CD4-positive, alpha-beta T cell (primary cell): Measurements from ENCODE around the gene ADAMTS12. TPM values are rescaled to one million over a fixed set of nuclear protein-coding genes. Genes with fewer than 3 reads are reported as not detected.

Experiments used
- ATAC-seq: fragments of 200-7000 bp; cut with Tn5 transposase; one replicate; pipeline ENCODE4 v1.10.0; 2022; ENCODE audit warnings: mild to moderate bottlenecking; ENCODE audit not compliant: poor library complexity
- CTCF ChIA-PET: fragments of 350-600 bp; sonication (Branson Sonifier 250); formaldehyde crosslinking; loops from one replicate; lab custom pipeline; 2021; ENCODE audit warnings: antibody characterized with exemption, inconsistent platforms; lab: Charles Lee
- POLR2A ChIA-PET: fragments of 350-600 bp; sonication (Branson Sonifier 250); formaldehyde crosslinking; loops from one replicate; lab custom pipeline; 2021; ENCODE audit warnings: antibody characterized with exemption, inconsistent platforms; lab: Charles Lee
- DNase-seq, 14 experiments: peaks; one replicate each; pipeline ENCODE4 v3.0.0-alpha.2; 2013 to 2020; ENCODE audit warnings: mixed read lengths in 2 of 14
- H3K27ac ChIP-seq, 2 donors: one replicate each; pipeline versions ENCODE4 v1.5.1 to v1.7.0; 2013; ENCODE audit warnings: low read length in 2 of 2, low read depth in 1 of 2, mild to moderate bottlenecking in 1 of 2
- H3K27me3 ChIP-seq, 2 experiments: 1 replicate in 1 of 2; 2 replicates in 1 of 2; pipeline versions ENCODE4 v1.6.1 to v1.7.0; 2013; ENCODE audit warnings: low read length in 2 of 2, control low read depth in 1 of 2, mild to moderate bottlenecking in 1 of 2, moderate library complexity in 1 of 2; ENCODE audit not compliant: insufficient read depth in 2 of 2, control insufficient read depth in 1 of 2
- H3K36me3 ChIP-seq: one replicate; pipeline ENCODE4 v1.6.1; 2013; ENCODE audit warnings: low read length, control low read depth; ENCODE audit not compliant: insufficient read depth
- H3K4me1 ChIP-seq: one replicate; pipeline ENCODE4 v1.6.1; 2013; ENCODE audit warnings: low read length, control low read depth; ENCODE audit not compliant: insufficient read depth
- H3K4me3 ChIP-seq: one replicate; pipeline ENCODE4 v1.5.1; 2013; ENCODE audit warnings: mild to moderate bottlenecking, low read length, moderate library complexity
- H3K9me3 ChIP-seq, 2 experiments: 1 replicate in 1 of 2; 2 replicates in 1 of 2; pipeline versions ENCODE4 v1.6.1 to v1.7.0; 2013; ENCODE audit warnings: low read length in 2 of 2, mild to moderate bottlenecking in 2 of 2, control low read depth in 1 of 2, moderate library complexity in 1 of 2; ENCODE audit not compliant: control insufficient read depth in 1 of 2, insufficient read depth in 1 of 2
- H3K27ac Mint-ChIP-seq: one replicate; pipeline ENCODE4 v1.8.0; 2020; ENCODE audit warnings: mixed read lengths
- H3K27me3 Mint-ChIP-seq: one replicate; pipeline ENCODE4 v1.8.0; 2021; ENCODE audit warnings: mixed read lengths
- H3K36me3 Mint-ChIP-seq: one replicate; pipeline ENCODE4 v1.8.0; 2021; ENCODE audit warnings: low read depth, mixed read lengths
- H3K4me1 Mint-ChIP-seq: one replicate; pipeline ENCODE4 v1.8.0; 2021; ENCODE audit warnings: low read depth, mixed read lengths
- H3K4me3 Mint-ChIP-seq: one replicate; pipeline ENCODE4 v1.8.0; 2020; ENCODE audit warnings: mild to moderate bottlenecking, mixed read lengths
- H3K9me3 Mint-ChIP-seq: one replicate; pipeline ENCODE4 v1.8.0; 2020; ENCODE audit warnings: mixed read lengths
- intact Hi-C, 2 experiments: fragments of 100-400 bp; cut with DNase I in 1 of 2; cut with micrococcal nuclease in 1 of 2; formaldehyde crosslinking; loops; one replicate each; pipeline versions ENCODE4 v1.15.1 to v1.9.0; 2023 to 2025; cut with DNase I, micrococcal nuclease
- total RNA-seq, 174 experiments: library from RNA in 2 of 174; stranded (reverse) in 2 of 174; gene quantifications; one replicate each; pipeline ENCODE4 v1.2.3 and lab custom pipeline; 2021 to 2026
- TF ChIP-seq, protein P1 (sequence below): fragments of 200-600 bp; IDR thresholded peaks from one replicate; pipeline ENCODE4 v1.8.0; 2022; ENCODE audit warnings: antibody characterized with exemption, mild to moderate bottlenecking

Gene ADAMTS12
- total RNA-seq, 2 experiments from 2014 or later = 0.06 TPM; not detected in 1

DNA sequence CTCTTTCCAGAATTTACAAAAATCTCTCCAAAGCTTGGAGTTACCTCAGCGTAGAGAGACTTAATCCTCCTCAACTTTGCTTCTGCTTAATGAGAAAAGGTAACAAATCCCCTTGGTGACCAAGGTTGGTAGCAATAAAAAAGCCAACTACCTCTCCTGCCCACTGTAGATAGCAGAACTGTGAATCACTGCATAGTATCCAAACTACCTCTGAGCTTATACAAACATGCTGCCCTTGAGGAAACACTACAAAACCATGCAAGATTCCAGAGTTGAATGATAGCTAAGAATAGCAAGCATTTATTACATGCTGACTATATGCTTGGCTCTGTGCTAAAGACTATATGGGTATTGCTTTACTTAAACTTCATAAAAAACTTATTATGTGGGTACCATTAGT lies 2.8 kb upstream of the ADAMTS12 start:
- ChIA-PET POLR2A (no interaction called here), CTCF (no interaction called here)
- Histone ChIP-seq H3K27me3 (peaks cover 23 to 53% of the 10 kb centered on the region in 2 experiments), H3K36me3 (no peaks in the 10 kb centered on the region), H3K4me1 (no peaks in the 10 kb centered on the region), H3K4me3 (no peak overlapping the region), H3K9me3 (peaks cover 0 to 6% of the 10 kb centered on the region in 2 experiments), H3K27ac (no peak overlapping the region)
- intact Hi-C loops = no loop called here
- no peaks in the 10 kb centered on the region for H3K36me3 Mint-ChIP-seq
- H3K27me3 Mint-ChIP-seq = peaks cover 63% of the 10 kb centered on the region
- TF ChIP-seq, protein P1, sequence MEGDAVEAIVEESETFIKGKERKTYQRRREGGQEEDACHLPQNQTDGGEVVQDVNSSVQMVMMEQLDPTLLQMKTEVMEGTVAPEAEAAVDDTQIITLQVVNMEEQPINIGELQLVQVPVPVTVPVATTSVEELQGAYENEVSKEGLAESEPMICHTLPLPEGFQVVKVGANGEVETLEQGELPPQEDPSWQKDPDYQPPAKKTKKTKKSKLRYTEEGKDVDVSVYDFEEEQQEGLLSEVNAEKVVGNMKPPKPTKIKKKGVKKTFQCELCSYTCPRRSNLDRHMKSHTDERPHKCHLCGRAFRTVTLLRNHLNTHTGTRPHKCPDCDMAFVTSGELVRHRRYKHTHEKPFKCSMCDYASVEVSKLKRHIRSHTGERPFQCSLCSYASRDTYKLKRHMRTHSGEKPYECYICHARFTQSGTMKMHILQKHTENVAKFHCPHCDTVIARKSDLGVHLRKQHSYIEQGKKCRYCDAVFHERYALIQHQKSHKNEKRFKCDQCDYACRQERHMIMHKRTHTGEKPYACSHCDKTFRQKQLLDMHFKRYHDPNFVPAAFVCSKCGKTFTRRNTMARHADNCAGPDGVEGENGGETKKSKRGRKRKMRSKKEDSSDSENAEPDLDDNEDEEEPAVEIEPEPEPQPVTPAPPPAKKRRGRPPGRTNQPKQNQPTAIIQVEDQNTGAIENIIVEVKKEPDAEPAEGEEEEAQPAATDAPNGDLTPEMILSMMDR = no peak
- ATAC-seq (no peak), DNase-seq (no peak)
- H3K27ac Mint-ChIP-seq = no peak overlapping the region
- peaks cover 8% of the 10 kb centered on the region for H3K4me1 Mint-ChIP-seq
- H3K4me3 Mint-ChIP-seq = no peak overlapping the region
- H3K9me3 Mint-ChIP-seq = peaks cover 2% of the 10 kb centered on the region

DNA sequence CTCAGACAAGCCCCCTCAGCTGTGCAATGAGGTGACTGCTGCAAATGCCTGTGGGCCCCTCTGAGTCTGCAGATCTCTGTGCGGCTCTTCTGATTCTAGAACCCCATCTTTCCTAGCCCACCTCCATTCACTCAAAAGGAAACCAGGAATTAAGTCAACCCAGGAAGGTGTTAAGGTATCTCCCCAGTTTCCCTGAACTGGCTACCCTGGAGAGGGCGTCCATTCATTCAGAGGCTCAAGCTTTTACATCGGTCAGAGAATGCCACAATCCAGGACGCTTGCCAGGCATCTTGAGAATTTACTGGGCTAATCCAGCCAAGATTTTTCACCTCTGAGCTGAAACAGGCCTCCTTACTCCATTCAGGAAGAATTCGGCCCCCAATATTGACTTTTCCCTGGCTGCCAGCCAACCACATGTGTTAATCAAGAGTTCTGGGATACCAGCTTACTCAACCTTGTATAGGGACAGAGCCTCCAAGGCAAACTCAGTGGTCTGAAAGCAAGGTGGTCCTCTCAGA lies 889 bp upstream of the ADAMTS12 start:
- peaks cover 74% of the 10 kb centered on the region for H3K27me3 Mint-ChIP-seq
- intact Hi-C loops = no loop called here
- no peaks in the 10 kb centered on the region for H3K4me1 ChIP-seq

DNA sequence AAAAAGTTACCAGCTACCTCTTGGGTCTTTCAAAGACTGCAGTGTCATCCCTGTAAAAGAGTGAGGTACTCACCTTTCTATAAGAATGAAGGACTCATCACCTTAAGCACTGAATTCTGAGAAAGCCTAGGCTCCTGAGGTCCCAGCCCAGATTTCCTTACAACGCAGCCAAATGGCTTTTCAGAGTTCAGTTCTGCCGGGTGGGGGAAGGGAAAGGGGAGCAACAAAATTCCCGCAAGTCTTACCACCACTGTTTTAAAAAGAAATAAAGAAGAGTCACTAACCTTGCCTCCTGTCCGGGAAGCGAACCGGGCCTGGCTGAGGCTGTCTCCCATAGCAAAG lies 373 bp downstream of the ADAMTS12 start:
- Histone ChIP-seq H3K27ac (no peak overlapping the region), H3K27me3 (peaks cover 23 to 48% of the 10 kb centered on the region in 2 experiments), H3K36me3 (no peaks in the 10 kb centered on the region), H3K9me3 (peaks cover 0 to 6% of the 10 kb centered on the region in 2 experiments), H3K4me3 (no peak overlapping the region), H3K4me1 (no peaks in the 10 kb centered on the region)
- peaks cover under 1% of the 10 kb centered on the region for H3K9me3 Mint-ChIP-seq
- intact Hi-C loops = no loop called here
- H3K4me3 Mint-ChIP-seq = no peak overlapping the region
- H3K4me1 Mint-ChIP-seq = peaks cover 8% of the 10 kb centered on the region
- no peak overlapping the region for H3K27ac Mint-ChIP-seq
- H3K27me3 Mint-ChIP-seq = peaks cover 67% of the 10 kb centered on the region
- TF ChIP-seq, protein P1 = no peak
- DNase-seq (no peak), ATAC-seq (no peak)
- ChIA-PET POLR2A (interaction anchor here (0.5 kb wide), 1 partner anchor 536 kb away, joined by 3 read pairs; no protein-coding TSS in a partner anchor), CTCF (no interaction called here)
- no peaks in the 10 kb centered on the region for H3K36me3 Mint-ChIP-seq

More for the DNA sequence above, 889 bp upstream of the ADAMTS12 start:
- peaks cover 0 to 6% of the 10 kb centered on the region in 2 experiments for H3K9me3 ChIP-seq
- no peak overlapping the region for H3K4me3 ChIP-seq
- H3K4me3 Mint-ChIP-seq = no peak overlapping the region
- no peak for ATAC-seq
- no peaks in the 10 kb centered on the region for H3K36me3 Mint-ChIP-seq
- CTCF ChIA-PET = no interaction called here
- H3K27ac Mint-ChIP-seq = no peak overlapping the region
- POLR2A ChIA-PET = no interaction called here
- peaks cover 2% of the 10 kb centered on the region for H3K9me3 Mint-ChIP-seq
- H3K27ac ChIP-seq = no peak overlapping the region
- peaks cover 8% of the 10 kb centered on the region for H3K4me1 Mint-ChIP-seq
- no peak for DNase-seq
- TF ChIP-seq, protein P1 = no peak
- peaks cover 23 to 53% of the 10 kb centered on the region in 2 experiments for H3K27me3 ChIP-seq
- no peaks in the 10 kb centered on the region for H3K36me3 ChIP-seq
